ENCODE measurements around the gene OGFOD2. TPM values are rescaled to one million over a fixed set of nuclear protein-coding genes. Genes with fewer than 3 reads are reported as not detected.

Gene OGFOD2
- total and polyA plus RNA-seq, 2 of the 13 experiments (the other 11 are each of a cell fraction or from before 2014, with no cell fraction given): 13.2 to 14.6 TPM

GRCh38 chr12:122987086-122987951 lies 12.3 kb downstream of the OGFOD2 start:
- no peak for TF ChIP-seq HOXA9 (CRISPR knock-in tag; IDR thresholded peaks at IDR 0.05; ENCODE audit: borderline replicate concordance)
- 0 out of 2 replicates have a peak, but pooled peaks have one; percentile 10 for TF ChIP-seq ZBTB38 (CRISPR knock-in tag; IDR thresholded peaks at IDR 0.05)
- no peak for TF ChIP-seq GABPB1 (CRISPR knock-in tag; IDR thresholded peaks at IDR 0.05)
- TF ChIP-seq ZBTB33 (CRISPR knock-in tag; IDR thresholded peaks at IDR 0.05): no peak
- no peak for TF ChIP-seq TIGD3 (CRISPR knock-in tag; IDR thresholded peaks at IDR 0.05; ENCODE audit: borderline replicate concordance)
- BruUV-seq (replicated peaks): no TSS peak
- Histone ChIP-seq H3K9ac (ENCODE audit: insufficient read depth, low read depth, low read length) (no peak overlapping the region), H3K4me1 (ENCODE audit: insufficient read depth, low read length) (peaks cover 33% of the 10 kb centered on the region), H3K27ac (ENCODE audit: extremely low read length, insufficient read depth, low read length) (no peak overlapping the region), H3K9me3 (ENCODE audit: low read length) (no peaks in the 10 kb centered on the region), H3K27me3 (ENCODE audit: control insufficient read depth in 1 of 2, insufficient read depth in 2 of 2, low read length in 2 of 2) (no peaks in the 10 kb centered on the region), H3K79me2 (ENCODE audit: insufficient read depth, low read length) (peaks cover 3% of the 10 kb centered on the region), H3K36me3 (replicated peaks in 1 of 2; ENCODE audit: control insufficient read depth in 1 of 2, insufficient read depth in 2 of 2, low read length in 2 of 2) (peaks cover 5 to 7% of the 10 kb centered on the region in 2 experiments; a peak in 4 of 5 replicates), H2AFZ (ENCODE audit: low read length) (no peak overlapping the region), H4K20me1 (ENCODE audit: insufficient read depth, low read length) (no peaks in the 10 kb centered on the region), H3K4me2 (ENCODE audit: low read depth, low read length) (no peak overlapping the region), H3K4me3 (replicated peaks in 1 of 3; ENCODE audit: insufficient read depth in 1 of 3, low read depth in 2 of 3, low read length in 3 of 3) (no peak overlapping the region)
- intact Hi-C loops (cut with micrococcal nuclease; ENCODE audit: unreplicated experiment): no loop called here
- FAIRE-seq (no peak), DNase-seq (ENCODE audit: low spot score) (no peak), ATAC-seq (no peak)
- 95% methylated on average over 11 of the region's 39 CpGs for WGBS (ENCODE audit: low lambda C conversion rate)
- CTCF ChIA-PET (ENCODE audit: low intra/inter-chr PET ratio, low total read pairs): no interaction called here
- in situ Hi-C loops (cut with HindIII; ENCODE audit: extremely low pct_ligation_motif_present, low pct_unique_long_range_greater_than_20kb): no loop called here
- POLR2A ChIA-PET: no interaction called here

Data from HepG2 (cell line).